ENCODE measurements around the gene CBFA2T2. TPM values are rescaled to one million over a fixed set of nuclear protein-coding genes. Genes with fewer than 3 reads are reported as not detected.
A peak's percentile ranks its signal among the peaks of the same experiment; 100 is the strongest.

Gene CBFA2T2
- polyA plus RNA-seq, 3 donors: 1.7 to 9.7 (median 4.9) TPM

DNA sequence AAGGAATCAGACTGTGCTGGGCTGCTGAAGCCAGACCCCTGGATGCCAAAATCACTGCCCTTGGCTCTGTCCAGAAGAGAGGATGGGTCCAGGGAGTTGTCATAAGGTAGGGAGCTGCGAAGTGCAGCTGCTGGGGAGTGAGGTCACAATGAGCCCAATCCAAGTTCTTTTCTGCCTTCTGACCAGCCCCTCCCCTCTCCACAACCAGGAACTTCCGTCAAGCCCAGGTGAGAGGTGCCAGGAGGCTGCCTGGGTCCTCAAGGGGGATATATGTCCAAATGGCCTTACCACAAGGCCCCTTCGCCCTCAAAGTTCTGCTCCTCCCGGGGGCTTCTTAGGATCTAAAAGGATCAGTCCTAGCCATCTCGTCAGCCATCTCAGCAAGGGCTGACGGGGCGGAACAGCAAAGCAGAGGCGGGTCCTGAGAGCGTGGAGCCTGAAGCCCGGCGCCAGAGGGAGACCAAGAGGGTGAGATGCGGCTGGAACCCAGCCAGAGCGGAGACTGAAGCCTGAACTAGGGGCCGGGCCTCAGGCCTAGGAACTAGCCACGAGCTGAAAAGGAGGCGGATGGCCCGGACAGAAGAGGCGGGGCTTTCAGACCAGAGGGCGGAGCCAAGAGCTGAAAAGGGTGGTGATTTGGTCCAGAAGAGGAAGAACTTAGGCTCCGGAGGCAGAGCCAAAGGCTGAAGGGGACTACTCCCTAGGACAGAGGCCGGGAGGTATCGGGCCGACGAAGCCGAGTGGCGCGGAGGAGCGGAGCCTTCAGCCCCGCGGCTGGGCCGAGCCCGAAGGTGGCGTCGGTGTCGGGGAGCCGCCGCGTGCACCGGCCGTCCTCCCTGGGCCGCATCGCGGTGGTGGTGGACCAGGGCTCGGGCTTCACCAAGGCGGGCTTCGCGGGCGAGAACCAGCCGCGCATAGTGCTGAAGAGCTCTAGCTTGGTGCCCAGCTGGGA, 176.7 kb downstream of the CBFA2T2 start, which contains the start of gene ACTL10:
TSS of gene ACTL10 (plus strand) at position 651 of the 952 bp plus-strand sequence. CDS start 555 bp downstream, outside the sequence.
- Histone ChIP-seq H3K4me1 (ENCODE audit: control insufficient read depth in 1 of 2, insufficient read depth in 2 of 2, low read length in 2 of 2) (peaks cover 37 to 54% of the 10 kb centered on the region in 2 donors), H3K4me3 (replicated peaks in 1 of 3; ENCODE audit: low read depth in 2 of 3, low read length in 3 of 3) (peak within 1 kb of the TSS; percentile 44 to 85 (median 51)), H2AFZ (ENCODE audit: insufficient read depth, low read depth, low read length, poor library complexity, severe bottlenecking) (peak within 1 kb of the TSS; percentile 93), H3K79me2 (ENCODE audit: insufficient read depth, low read length) (no peaks in the 10 kb centered on the region), H3K36me3 (replicated peaks in 1 of 2; ENCODE audit: control insufficient read depth in 1 of 2, insufficient read depth in 2 of 2, low read length in 2 of 2) (no peaks in the 10 kb centered on the region), H3K4me2 (replicated peaks; ENCODE audit: extremely low read depth, low read length, poor library complexity, severe bottlenecking) (peak within 1 kb of the TSS; percentile 94), H3K9ac (ENCODE audit: insufficient read depth, low read length, poor library complexity, severe bottlenecking) (peak within 1 kb of the TSS; percentile 68), H3K9me3 (replicated peaks in 1 of 2; ENCODE audit: control insufficient read depth in 1 of 2, insufficient read depth in 1 of 2, low read length in 2 of 2) (no peaks in the 10 kb centered on the region), H3K27ac (ENCODE audit: low read depth in 1 of 2, low read length in 2 of 2) (peak within 1 kb of the TSS; percentile 78 to 82), H3K27me3 (ENCODE audit: control insufficient read depth in 2 of 2, insufficient read depth in 2 of 2, low read length in 2 of 2) (no peaks in the 10 kb centered on the region), H4K20me1 (ENCODE audit: insufficient read depth, low read length) (peaks cover 9% of the 10 kb centered on the region)
- TF ChIP-seq, protein P1, sequence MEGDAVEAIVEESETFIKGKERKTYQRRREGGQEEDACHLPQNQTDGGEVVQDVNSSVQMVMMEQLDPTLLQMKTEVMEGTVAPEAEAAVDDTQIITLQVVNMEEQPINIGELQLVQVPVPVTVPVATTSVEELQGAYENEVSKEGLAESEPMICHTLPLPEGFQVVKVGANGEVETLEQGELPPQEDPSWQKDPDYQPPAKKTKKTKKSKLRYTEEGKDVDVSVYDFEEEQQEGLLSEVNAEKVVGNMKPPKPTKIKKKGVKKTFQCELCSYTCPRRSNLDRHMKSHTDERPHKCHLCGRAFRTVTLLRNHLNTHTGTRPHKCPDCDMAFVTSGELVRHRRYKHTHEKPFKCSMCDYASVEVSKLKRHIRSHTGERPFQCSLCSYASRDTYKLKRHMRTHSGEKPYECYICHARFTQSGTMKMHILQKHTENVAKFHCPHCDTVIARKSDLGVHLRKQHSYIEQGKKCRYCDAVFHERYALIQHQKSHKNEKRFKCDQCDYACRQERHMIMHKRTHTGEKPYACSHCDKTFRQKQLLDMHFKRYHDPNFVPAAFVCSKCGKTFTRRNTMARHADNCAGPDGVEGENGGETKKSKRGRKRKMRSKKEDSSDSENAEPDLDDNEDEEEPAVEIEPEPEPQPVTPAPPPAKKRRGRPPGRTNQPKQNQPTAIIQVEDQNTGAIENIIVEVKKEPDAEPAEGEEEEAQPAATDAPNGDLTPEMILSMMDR (IDR thresholded peaks at IDR 0.05): peak; percentile 20
- Mint-ChIP-seq H3K27ac (peak within 1 kb of the TSS; percentile 74 to 92 (median 88)), H3K27me3 (ENCODE audit: low read depth in 3 of 3) (peaks cover 2 to 3% (median 2%) of the 10 kb centered on the region in 3 donors), H3K9me3 (peaks cover 0 to 3% (median 0%) of the 10 kb centered on the region in 7 donors), H3K4me3 (peak within 1 kb of the TSS; percentile 79 to 80), H3K36me3 (peaks cover 5 to 11% of the 10 kb centered on the region in 2 donors), H3K4me1 (peaks cover 38% of the 10 kb centered on the region)
- intact Hi-C loops (cut with micrococcal nuclease): loop anchor here (1.0 to 10.0 kb wide), 6 partner anchors 20 to 328 kb away; partner anchors contain the start of genes E2F1 (in 1 of the 2), RALY (in 1 of the 2) and ZNF341 (in 1 of the 2)
- 4% methylated on average over 49 of the region's 50 CpGs for WGBS (ENCODE audit: insufficient coverage)
- peak; percentile 95 to 98 (median 98) for DNase-seq

GRCh38 chr20:33667245-33667675, 177.4 kb downstream of the CBFA2T2 start:
- Histone ChIP-seq H3K4me3 (replicated peaks in 1 of 3; ENCODE audit: low read depth in 2 of 3, low read length in 3 of 3) (peak overlapping the region; percentile 44 to 85 (median 51)), H3K4me2 (replicated peaks; ENCODE audit: extremely low read depth, low read length, poor library complexity, severe bottlenecking) (peak overlapping the region; percentile 94), H3K9me3 (replicated peaks in 1 of 2; ENCODE audit: control insufficient read depth in 1 of 2, insufficient read depth in 1 of 2, low read length in 2 of 2) (no peaks in the 10 kb centered on the region), H3K36me3 (replicated peaks in 1 of 2; ENCODE audit: control insufficient read depth in 1 of 2, insufficient read depth in 2 of 2, low read length in 2 of 2) (no peaks in the 10 kb centered on the region), H3K9ac (ENCODE audit: insufficient read depth, low read length, poor library complexity, severe bottlenecking) (peak overlapping the region; percentile 68), H3K27ac (ENCODE audit: low read depth in 1 of 2, low read length in 2 of 2) (peak overlapping the region in 1 of 2 donors; percentile 69), H3K27me3 (ENCODE audit: control insufficient read depth in 2 of 2, insufficient read depth in 2 of 2, low read length in 2 of 2) (no peaks in the 10 kb centered on the region), H2AFZ (ENCODE audit: insufficient read depth, low read depth, low read length, poor library complexity, severe bottlenecking) (peak overlapping the region; percentile 93), H4K20me1 (ENCODE audit: insufficient read depth, low read length) (peaks cover 9% of the 10 kb centered on the region), H3K79me2 (ENCODE audit: insufficient read depth, low read length) (no peaks in the 10 kb centered on the region), H3K4me1 (ENCODE audit: control insufficient read depth in 1 of 2, insufficient read depth in 2 of 2, low read length in 2 of 2) (peaks cover 37 to 54% of the 10 kb centered on the region in 2 donors)
- peak overlapping the region; percentile 79 to 80 for H3K4me3 Mint-ChIP-seq
- TF ChIP-seq, protein P1 (IDR thresholded peaks at IDR 0.05): no peak
- peak overlapping the region in 3 of 7 donors; percentile 28 to 41 (median 35) for H3K27ac Mint-ChIP-seq
- H3K9me3 Mint-ChIP-seq: peaks cover 0 to 3% (median 0%) of the 10 kb centered on the region in 7 donors
- WGBS (ENCODE audit: insufficient coverage): 7% methylated on average over 55 of the region's 55 CpGs
- H3K4me1 Mint-ChIP-seq: peaks cover 38% of the 10 kb centered on the region
- peak in 1 of 3 donors; percentile 10 for DNase-seq
- H3K27me3 Mint-ChIP-seq (ENCODE audit: low read depth in 3 of 3): peaks cover 2 to 3% (median 3%) of the 10 kb centered on the region in 3 donors
- intact Hi-C loops (cut with micrococcal nuclease): loop anchor here (1.0 to 10.0 kb wide), 6 partner anchors 19 to 328 kb away; partner anchors contain the start of genes E2F1 (in 1 of the 2), RALY (in 1 of the 2) and ZNF341 (in 1 of the 2)
- peaks cover 5 to 11% of the 10 kb centered on the region in 2 donors for H3K36me3 Mint-ChIP-seq

All from CD14-positive monocyte (primary cell).